HepG2 (cell line): ENCODE measurements around the gene SPECC1L. TPM values are rescaled to one million over a fixed set of nuclear protein-coding genes. Genes with fewer than 3 reads are reported as not detected.

ENCODE experiments used
- AHDC1 ChIP-seq: sonication (generic); formaldehyde crosslinking; IDR thresholded peaks from 2 replicates; pipeline ENCODE4 v1.5.1; 2020; ENCODE audit warnings: mild to moderate bottlenecking, missing genetic modification reagents, borderline replicate concordance
- KDM6A ChIP-seq: IDR thresholded peaks from 2 replicates; pipeline ENCODE4 v1.6.1; 2016; ENCODE audit warnings: low read depth
- MAZ ChIP-seq, 2 experiments: sonication (generic) in 1 of 2; formaldehyde crosslinking in 1 of 2; IDR thresholded peaks; 2 replicates each; pipeline versions ENCODE4 v1.5.0 to v1.6.1; 2012 to 2020; ENCODE audit warnings: low read depth in 2 of 2, mild to moderate bottlenecking in 2 of 2, borderline replicate concordance in 1 of 2, improper control_type of control experiment in 1 of 2, low read length in 1 of 2, missing genetic modification reagents in 1 of 2, moderate library complexity in 1 of 2
- REL ChIP-seq: sonication (generic); formaldehyde crosslinking; conservative IDR thresholded peaks from 2 replicates; pipeline ENCODE4 v1.8.0; 2022; ENCODE audit warnings: mild to moderate bottlenecking, missing genetic modification reagents, moderate library complexity
- RELA ChIP-seq: sonication (generic); formaldehyde crosslinking; IDR thresholded peaks from 2 replicates; pipeline ENCODE4 v1.4.0; 2020; ENCODE audit warnings: missing genetic modification reagents
- SKIL ChIP-seq: sonication (generic); formaldehyde crosslinking; IDR thresholded peaks from 2 replicates; pipeline ENCODE4 v1.8.0; 2022; ENCODE audit warnings: missing genetic modification reagents, mild to moderate bottlenecking, moderate library complexity, borderline replicate concordance
- SNAPC5 ChIP-seq: sonication (generic); formaldehyde crosslinking; IDR thresholded peaks from 2 replicates; pipeline ENCODE4 v1.8.1; 2023; ENCODE audit warnings: mild to moderate bottlenecking, missing genetic modification reagents, borderline replicate concordance
- SOX13 ChIP-seq, 3 experiments: fragments of 450-650 bp in 1 of 3; sonication (generic) in 1 of 3; formaldehyde crosslinking in 1 of 3; IDR thresholded peaks in 2 of 3; conservative IDR thresholded peaks in 1 of 3; 2 replicates each; pipeline versions ENCODE4 v1.5.0 to v1.6.1; 2016 to 2020; ENCODE audit warnings: antibody characterized with exemption in 1 of 3, mild to moderate bottlenecking in 1 of 3, missing compliant biosample characterization in 1 of 3, missing genetic modification reagents in 1 of 3, moderate library complexity in 1 of 3
- THAP8 ChIP-seq: sonication (generic); formaldehyde crosslinking; IDR thresholded peaks from 2 replicates; pipeline ENCODE4 v1.5.1; 2020; ENCODE audit warnings: missing genetic modification reagents, mild to moderate bottlenecking, borderline replicate concordance
- UBTF ChIP-seq: sonication (generic); formaldehyde crosslinking; IDR thresholded peaks from 2 replicates; pipeline ENCODE4 v1.4.0; 2020; ENCODE audit warnings: mild to moderate bottlenecking, missing genetic modification reagents
- ZFP82 ChIP-seq: sonication (generic); formaldehyde crosslinking; IDR thresholded peaks from 2 replicates; pipeline ENCODE4 v1.5.1; 2020; ENCODE audit warnings: mild to moderate bottlenecking, missing genetic modification reagents, borderline replicate concordance
- ZNF12 ChIP-seq: sonication (generic); formaldehyde crosslinking; IDR thresholded peaks from 2 replicates; pipeline ENCODE4 v1.5.0; 2020; ENCODE audit warnings: missing genetic modification reagents
- ZNF20 ChIP-seq: sonication (generic); formaldehyde crosslinking; IDR thresholded peaks from 2 replicates; pipeline ENCODE4 v1.4.0; 2020; ENCODE audit warnings: mild to moderate bottlenecking, moderate library complexity, missing genetic modification reagents
- ZNF292 ChIP-seq: sonication (generic); formaldehyde crosslinking; IDR thresholded peaks from 2 replicates; pipeline ENCODE4 v1.8.1; 2022; ENCODE audit warnings: mild to moderate bottlenecking, low read depth, missing genetic modification reagents, borderline replicate concordance
- ZNF713 ChIP-seq: sonication (generic); formaldehyde crosslinking; IDR thresholded peaks from 2 replicates; pipeline ENCODE4 v1.4.0; 2020; ENCODE audit warnings: mild to moderate bottlenecking, missing genetic modification reagents
- ZNF724P ChIP-seq: sonication (generic); formaldehyde crosslinking; IDR thresholded peaks from 2 replicates; pipeline ENCODE4 v1.8.0; 2022; ENCODE audit warnings: missing genetic modification reagents, borderline replicate concordance
- ZNF75D ChIP-seq: sonication (generic); formaldehyde crosslinking; IDR thresholded peaks from 2 replicates; pipeline ENCODE4 v1.8.1; 2023; ENCODE audit warnings: missing genetic modification reagents, mild to moderate bottlenecking, borderline replicate concordance
- polyA plus RNA-seq, 8 experiments: library from polyadenylated mRNA; depleted of rRNA in 3 of 8; stranded (reverse) in 7 of 8; unstranded in 1 of 8; fragments of >200 nt; fragmentation: Illumina TruSeq in 4 of 8; extraction: Trizol in 4 of 8; gene quantifications; 2 replicates each; pipeline versions ENCODE4 v1.2.1 to v1.2.3, GENCODE V29; 2011 to 2016; ENCODE audit warnings: low read depth in 4 of 8, missing spikeins in 1 of 8, mixed read lengths in 1 of 8; ENCODE audit not compliant: insufficient read depth in 1 of 8
- total RNA-seq, 5 experiments: library from RNA; depleted of rRNA; stranded (reverse); fragments of >200 nt; fragmentation: Illumina TruSeq; extraction: Trizol; gene quantifications; 2 replicates each; pipeline ENCODE4 v1.2.3, GENCODE V29; 2016; ENCODE audit warnings: low read depth in 1 of 5

SPECC1L gene
- total and polyA plus RNA-seq, 2 of the 13 experiments (the other 11 are each of a cell fraction or from before 2014, with no cell fraction given) = 14.1 to 30.3 TPM

- no peak for TF ChIP-seq THAP8
- TF ChIP-seq ZNF20 (CRISPR knock-in tag) = no peak
- no peak for TF ChIP-seq ZNF12 (CRISPR knock-in tag)
- TF ChIP-seq UBTF (CRISPR knock-in tag) = no peak; the same call in 1 of the 2 replicates
- TF ChIP-seq SOX13 (IDR thresholded peaks at IDR 0.05) = no peak
- no peak for TF ChIP-seq SOX13 (CRISPR knock-in tag; conservative IDR thresholded peaks at IDR 0.05 in 1 of 2, IDR thresholded peaks at IDR 0.05 in 1 of 2)
- no peak for TF ChIP-seq ZNF713 (CRISPR knock-in tag)
- no peak for TF ChIP-seq RELA (CRISPR knock-in tag)
- TF ChIP-seq MAZ (IDR thresholded peaks at IDR 0.05; ENCODE audit: borderline replicate concordance, low read depth, low read length) = 0 out of 2 replicates have a peak, but pooled peaks have one; percentile 23
- TF ChIP-seq MAZ (CRISPR knock-in tag; IDR thresholded peaks at IDR 0.05; ENCODE audit: low read depth) = peak; percentile 65
- TF ChIP-seq ZNF724P (CRISPR knock-in tag) = no peak
- TF ChIP-seq SNAPC5 (CRISPR knock-in tag) = no peak
- no peak for TF ChIP-seq ZNF292 (CRISPR knock-in tag)
- TF ChIP-seq ZFP82 (CRISPR knock-in tag) = peak; percentile 15; the same call in 1 of the 2 replicates
- TF ChIP-seq KDM6A = no peak
- no peak for TF ChIP-seq AHDC1 (CRISPR knock-in tag)
- no peak for TF ChIP-seq SKIL
- no peak; the same call in 1 of the 2 replicates for TF ChIP-seq REL (CRISPR knock-in tag)
- no peak for TF ChIP-seq ZNF75D (CRISPR knock-in tag)
Measured at GRCh38 chr22:24423519-24424000, 152.9 kb downstream of the SPECC1L start (continued).
